Measurements from ENCODE around the gene KCNAB1.

DNA sequence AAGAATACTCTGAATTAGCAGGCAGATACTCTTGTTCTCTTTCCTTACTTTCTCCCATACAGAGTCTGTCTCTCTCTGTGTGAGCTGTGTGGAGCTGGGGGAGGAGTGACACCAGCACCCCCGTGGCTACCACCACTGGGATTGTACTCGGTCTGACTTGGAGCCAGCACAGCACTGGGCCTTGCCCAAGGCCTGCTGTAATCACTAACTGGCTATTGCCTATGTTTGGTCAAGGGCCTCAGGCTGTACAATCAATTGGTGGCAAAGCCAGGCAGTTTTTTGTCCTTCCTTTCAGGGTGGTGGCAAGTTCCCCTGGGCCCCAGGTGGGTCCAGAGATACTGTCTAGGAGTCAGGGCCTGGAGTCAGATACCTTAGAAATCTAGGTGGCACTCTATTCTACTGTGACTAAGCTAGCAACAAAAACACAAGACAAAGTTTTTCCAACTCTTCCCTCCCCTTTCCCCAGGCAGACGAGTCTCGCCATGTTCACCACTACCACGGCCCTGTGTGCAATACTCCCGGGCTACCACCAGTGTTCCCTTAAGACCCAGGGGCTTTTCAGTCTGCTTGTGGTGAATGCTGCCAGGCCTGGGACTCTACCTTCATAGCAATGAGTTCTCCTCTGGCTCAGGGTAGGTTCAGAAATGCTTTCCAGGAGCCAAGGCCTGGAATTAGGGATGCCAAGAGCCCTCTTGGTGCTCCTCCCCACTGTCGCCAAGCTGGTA is 151.8 kb downstream of the KCNAB1 start:
- TF ChIP-seq, protein P1, sequence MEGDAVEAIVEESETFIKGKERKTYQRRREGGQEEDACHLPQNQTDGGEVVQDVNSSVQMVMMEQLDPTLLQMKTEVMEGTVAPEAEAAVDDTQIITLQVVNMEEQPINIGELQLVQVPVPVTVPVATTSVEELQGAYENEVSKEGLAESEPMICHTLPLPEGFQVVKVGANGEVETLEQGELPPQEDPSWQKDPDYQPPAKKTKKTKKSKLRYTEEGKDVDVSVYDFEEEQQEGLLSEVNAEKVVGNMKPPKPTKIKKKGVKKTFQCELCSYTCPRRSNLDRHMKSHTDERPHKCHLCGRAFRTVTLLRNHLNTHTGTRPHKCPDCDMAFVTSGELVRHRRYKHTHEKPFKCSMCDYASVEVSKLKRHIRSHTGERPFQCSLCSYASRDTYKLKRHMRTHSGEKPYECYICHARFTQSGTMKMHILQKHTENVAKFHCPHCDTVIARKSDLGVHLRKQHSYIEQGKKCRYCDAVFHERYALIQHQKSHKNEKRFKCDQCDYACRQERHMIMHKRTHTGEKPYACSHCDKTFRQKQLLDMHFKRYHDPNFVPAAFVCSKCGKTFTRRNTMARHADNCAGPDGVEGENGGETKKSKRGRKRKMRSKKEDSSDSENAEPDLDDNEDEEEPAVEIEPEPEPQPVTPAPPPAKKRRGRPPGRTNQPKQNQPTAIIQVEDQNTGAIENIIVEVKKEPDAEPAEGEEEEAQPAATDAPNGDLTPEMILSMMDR (IDR thresholded peaks at IDR 0.05; ENCODE audit: insufficient read depth, low read length, poor library complexity, severe bottlenecking): no peak
- no peak for TF ChIP-seq EZH2phosphoT487 (conservative IDR thresholded peaks at IDR 0.05; ENCODE audit: low read length)
